PFSK-1 (cell line): Measurements from ENCODE around the gene GP5.

Experiments
- FOXP2 ChIP-seq: optimal IDR thresholded peaks from 2 replicates; pipeline ENCODE3; 2011; ENCODE audit warnings: borderline replicate concordance, control low read depth, inconsistent platforms; ENCODE audit not compliant: insufficient read depth; ENCODE audit errors: extremely low read length, extremely low read depth
- POLR2AphosphoS5 ChIP-seq: IDR thresholded peaks from 2 replicates; pipeline ENCODE4 v1.6.1; 2012; ENCODE audit warnings: low read depth, mild to moderate bottlenecking, control low read depth, low read length, moderate library complexity
- SIN3A ChIP-seq: IDR thresholded peaks from 2 replicates; pipeline ENCODE4 v1.6.1; 2012; ENCODE audit warnings: mild to moderate bottlenecking, low read length, moderate library complexity, borderline replicate concordance; ENCODE audit not compliant: insufficient read depth
- TAF1 ChIP-seq: IDR thresholded peaks from 2 replicates; pipeline ENCODE4 v1.6.1; 2012; ENCODE audit warnings: low read length, control low read depth, borderline replicate concordance; ENCODE audit not compliant: insufficient read depth
- TF ChIP-seq, protein P1 (sequence below), 2 experiments: IDR thresholded peaks; 2 replicates each; pipeline versions ENCODE4 v1.6.1 to v1.8.0; 2011 to 2012; ENCODE audit warnings: low read depth in 2 of 2, low read length in 2 of 2, control low read depth in 1 of 2, inconsistent platforms in 1 of 2, mild to moderate bottlenecking in 1 of 2, moderate library complexity in 1 of 2; ENCODE audit not compliant: insufficient read depth in 1 of 2

GP5 gene

DNA sequence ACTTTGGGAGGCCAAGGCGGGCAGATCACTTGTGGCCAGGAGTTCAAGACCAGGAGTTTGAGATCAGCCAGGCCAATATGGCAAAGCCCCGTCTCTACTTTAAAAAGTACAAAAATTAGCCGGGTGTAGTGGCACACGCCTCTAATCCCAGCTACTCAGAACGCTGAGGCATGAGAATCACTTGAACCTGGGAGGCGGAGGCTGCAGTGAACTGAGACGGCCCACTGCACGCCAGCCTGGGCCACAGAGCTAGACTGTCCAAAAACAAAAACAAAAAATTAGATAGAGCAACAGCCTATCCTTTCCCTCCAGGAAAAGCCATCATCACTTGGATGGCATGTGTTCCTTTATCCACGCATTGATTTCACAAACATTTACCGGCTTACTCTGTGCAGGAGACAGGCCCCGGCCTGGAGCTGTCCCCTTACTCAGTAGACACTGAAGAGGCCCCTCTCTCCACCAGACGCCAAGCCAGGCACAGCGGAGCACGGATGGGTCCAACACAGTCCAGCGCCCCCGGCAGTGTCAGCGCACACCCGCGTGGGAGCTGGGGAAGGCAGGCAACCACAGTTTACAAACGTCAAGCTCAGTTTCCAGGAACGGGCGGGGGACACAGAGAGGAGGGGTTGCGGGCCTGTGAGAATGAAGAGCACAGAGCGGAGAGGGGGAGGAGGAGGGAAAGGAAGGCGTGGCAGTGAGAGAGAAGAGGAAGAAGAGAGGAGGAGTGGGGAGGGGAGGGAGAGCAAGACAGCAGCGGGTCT is 3.1 kb downstream of the GP5 start:
- peak; percentile 66 for TF ChIP-seq FOXP2
- TF ChIP-seq, protein P1, sequence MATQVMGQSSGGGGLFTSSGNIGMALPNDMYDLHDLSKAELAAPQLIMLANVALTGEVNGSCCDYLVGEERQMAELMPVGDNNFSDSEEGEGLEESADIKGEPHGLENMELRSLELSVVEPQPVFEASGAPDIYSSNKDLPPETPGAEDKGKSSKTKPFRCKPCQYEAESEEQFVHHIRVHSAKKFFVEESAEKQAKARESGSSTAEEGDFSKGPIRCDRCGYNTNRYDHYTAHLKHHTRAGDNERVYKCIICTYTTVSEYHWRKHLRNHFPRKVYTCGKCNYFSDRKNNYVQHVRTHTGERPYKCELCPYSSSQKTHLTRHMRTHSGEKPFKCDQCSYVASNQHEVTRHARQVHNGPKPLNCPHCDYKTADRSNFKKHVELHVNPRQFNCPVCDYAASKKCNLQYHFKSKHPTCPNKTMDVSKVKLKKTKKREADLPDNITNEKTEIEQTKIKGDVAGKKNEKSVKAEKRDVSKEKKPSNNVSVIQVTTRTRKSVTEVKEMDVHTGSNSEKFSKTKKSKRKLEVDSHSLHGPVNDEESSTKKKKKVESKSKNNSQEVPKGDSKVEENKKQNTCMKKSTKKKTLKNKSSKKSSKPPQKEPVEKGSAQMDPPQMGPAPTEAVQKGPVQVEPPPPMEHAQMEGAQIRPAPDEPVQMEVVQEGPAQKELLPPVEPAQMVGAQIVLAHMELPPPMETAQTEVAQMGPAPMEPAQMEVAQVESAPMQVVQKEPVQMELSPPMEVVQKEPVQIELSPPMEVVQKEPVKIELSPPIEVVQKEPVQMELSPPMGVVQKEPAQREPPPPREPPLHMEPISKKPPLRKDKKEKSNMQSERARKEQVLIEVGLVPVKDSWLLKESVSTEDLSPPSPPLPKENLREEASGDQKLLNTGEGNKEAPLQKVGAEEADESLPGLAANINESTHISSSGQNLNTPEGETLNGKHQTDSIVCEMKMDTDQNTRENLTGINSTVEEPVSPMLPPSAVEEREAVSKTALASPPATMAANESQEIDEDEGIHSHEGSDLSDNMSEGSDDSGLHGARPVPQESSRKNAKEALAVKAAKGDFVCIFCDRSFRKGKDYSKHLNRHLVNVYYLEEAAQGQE (IDR thresholded peaks at IDR 0.05; ENCODE audit: insufficient read depth in 1 of 2, low read depth in 2 of 2, low read length in 2 of 2) = 0 out of 4 replicates have a peak, but pooled peaks of 1 of the 2 experiments have one; percentile 18
- TF ChIP-seq POLR2AphosphoS5 = no peak

- no peak for TF ChIP-seq TAF1
Observed at GRCh38 chr3:194395212-194395611, 3.9 kb downstream of the GP5 start.

DNA sequence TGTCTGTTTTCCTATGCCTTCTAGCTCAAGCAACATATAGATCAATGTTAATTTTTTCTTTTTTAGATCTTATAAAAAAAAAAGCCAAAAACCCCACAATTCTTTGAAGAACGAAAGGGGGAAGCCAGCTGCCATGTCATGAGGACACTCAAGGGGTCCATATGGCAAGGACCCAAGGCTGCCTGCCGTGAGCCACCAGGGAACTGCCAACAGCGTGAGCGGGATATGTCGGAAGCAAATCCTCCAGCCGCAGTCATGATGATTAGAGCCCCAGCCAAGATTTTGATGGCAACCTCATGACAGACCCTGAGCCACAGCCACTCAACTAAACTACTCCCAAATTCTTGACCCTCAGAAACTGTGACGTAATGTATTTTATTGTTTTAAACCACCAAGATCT is 6.5 kb downstream of the GP5 start:
- TF ChIP-seq SIN3A (no peak), FOXP2 (no peak), TAF1 (no peak), POLR2AphosphoS5 (no peak)
- TF ChIP-seq, protein P1 (IDR thresholded peaks at IDR 0.05; ENCODE audit: insufficient read depth in 1 of 2, low read depth in 2 of 2, low read length in 2 of 2) = no peak

GRCh38 chr3:194390835-194391234 is 8.2 kb downstream of the GP5 start:
- TF ChIP-seq, protein P1 (IDR thresholded peaks at IDR 0.05; ENCODE audit: insufficient read depth in 1 of 2, low read depth in 2 of 2, low read length in 2 of 2) = no peak
- no peak for TF ChIP-seq POLR2AphosphoS5
- no peak for TF ChIP-seq TAF1
- no peak for TF ChIP-seq SIN3A

GRCh38 chr3:194389269-194389668 is 9.8 kb downstream of the GP5 start:
- no peak for TF ChIP-seq TAF1
- no peak for TF ChIP-seq POLR2AphosphoS5
- no peak for TF ChIP-seq FOXP2
- TF ChIP-seq, protein P1 (IDR thresholded peaks at IDR 0.05; ENCODE audit: insufficient read depth in 1 of 2, low read depth in 2 of 2, low read length in 2 of 2) = no peak
- TF ChIP-seq SIN3A = no peak
